ENCODE measurements around the gene AGBL3.

DNA sequence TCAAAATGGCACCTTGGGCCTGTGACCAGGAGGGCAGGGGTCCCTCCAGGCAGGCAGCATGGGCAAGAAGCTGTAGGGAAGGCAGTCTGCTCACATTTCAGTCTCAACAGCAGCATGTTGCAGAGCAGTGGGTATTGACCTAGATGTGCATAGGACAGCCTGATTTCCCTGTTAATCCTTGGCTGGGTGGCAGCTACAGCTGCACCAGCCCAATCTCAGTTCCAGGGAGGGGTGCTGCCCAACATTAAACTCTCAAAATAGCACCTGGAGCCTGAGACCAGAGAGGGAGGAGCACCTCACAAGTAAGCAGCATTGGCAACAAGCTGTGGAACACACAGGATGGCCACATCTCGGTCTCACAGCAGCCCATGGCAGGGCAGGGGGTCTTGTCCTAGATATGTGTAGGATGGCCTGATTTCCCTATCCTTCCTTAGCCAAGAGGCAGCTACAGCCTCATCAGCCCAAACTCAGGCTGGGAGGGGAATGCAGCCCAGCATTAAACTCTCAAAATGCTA, 171.9 kb downstream of the AGBL3 start:
- TF ChIP-seq BHLHE40 (IDR thresholded peaks at IDR 0.05; ENCODE audit: borderline replicate concordance) = no peak
- no peak for TF ChIP-seq FOXA1 (IDR thresholded peaks at IDR 0.05)
- no peak for TF ChIP-seq SUZ12 (IDR thresholded peaks at IDR 0.05)
- no peak for TF ChIP-seq NFRKB (IDR thresholded peaks at IDR 0.05)
- TF ChIP-seq HDGF (IDR thresholded peaks at IDR 0.05; ENCODE audit: borderline replicate concordance) = no peak
- no peak for TF ChIP-seq FOXM1 (IDR thresholded peaks at IDR 0.05; ENCODE audit: borderline replicate concordance)
- TF ChIP-seq LEF1 (IDR thresholded peaks at IDR 0.05; ENCODE audit: borderline replicate concordance) = no peak
- TF ChIP-seq CTBP1 (IDR thresholded peaks at IDR 0.05; ENCODE audit: borderline replicate concordance) = no peak
- TF ChIP-seq SP1 (IDR thresholded peaks at IDR 0.05) = no peak
- TF ChIP-seq FOXK2 (IDR thresholded peaks at IDR 0.05) = no peak
- no peak for TF ChIP-seq ARNT (IDR thresholded peaks at IDR 0.05)
- no peak for TF ChIP-seq ZNF384 (IDR thresholded peaks at IDR 0.05)
- no peak for TF ChIP-seq TARDBP (IDR thresholded peaks at IDR 0.05)
- TF ChIP-seq, protein P1, sequence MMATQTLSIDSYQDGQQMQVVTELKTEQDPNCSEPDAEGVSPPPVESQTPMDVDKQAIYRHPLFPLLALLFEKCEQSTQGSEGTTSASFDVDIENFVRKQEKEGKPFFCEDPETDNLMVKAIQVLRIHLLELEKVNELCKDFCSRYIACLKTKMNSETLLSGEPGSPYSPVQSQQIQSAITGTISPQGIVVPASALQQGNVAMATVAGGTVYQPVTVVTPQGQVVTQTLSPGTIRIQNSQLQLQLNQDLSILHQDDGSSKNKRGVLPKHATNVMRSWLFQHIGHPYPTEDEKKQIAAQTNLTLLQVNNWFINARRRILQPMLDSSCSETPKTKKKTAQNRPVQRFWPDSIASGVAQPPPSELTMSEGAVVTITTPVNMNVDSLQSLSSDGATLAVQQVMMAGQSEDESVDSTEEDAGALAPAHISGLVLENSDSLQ (IDR thresholded peaks at IDR 0.05) = no peak

Data from HEK293T (cell line).